ENCODE results near the gene SNAPC3. TPM values are rescaled to one million over a fixed set of nuclear protein-coding genes. Genes with fewer than 3 reads are reported as not detected.

SNAPC3 gene
- total RNA-seq, 1 donor from 2014 or later = 68.7 TPM

DNA sequence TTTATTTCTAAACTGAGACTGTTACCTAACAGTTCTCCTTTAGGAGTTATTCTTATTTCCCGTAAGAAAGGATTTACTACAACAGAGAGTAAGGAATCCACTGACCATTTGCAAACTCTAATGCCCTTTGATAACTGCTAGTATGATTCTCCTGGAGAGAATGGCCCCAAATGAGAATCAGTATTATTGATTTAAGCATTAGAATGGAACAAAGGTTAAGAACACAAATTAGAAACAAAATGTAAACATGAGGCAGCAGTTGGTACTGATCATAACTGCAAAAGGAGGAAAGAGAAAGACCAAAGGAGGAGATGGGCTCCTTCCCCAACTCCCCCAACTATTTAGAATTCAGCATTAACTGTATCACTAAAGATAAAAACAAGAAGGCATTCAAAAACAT is 57.4 kb downstream of the SNAPC3 start:
- no peaks in the 10 kb centered on the region for H3K4me1 ChIP-seq
- no peak overlapping the region for H3K27ac ChIP-seq
- no peaks in the 10 kb centered on the region for H3K9me3 Mint-ChIP-seq
- DNase-seq (ENCODE audit: low spot score) = no peak
- H3K36me3 Mint-ChIP-seq = peaks cover 15% of the 10 kb centered on the region
- H3F3A ChIP-seq (ENCODE audit: low read depth) = peaks cover 30% of the 10 kb centered on the region
- H3K4me3 Mint-ChIP-seq = no peak overlapping the region
- peaks cover 78% of the 10 kb centered on the region for H3K79me2 ChIP-seq (ENCODE audit: low read depth)
- no peaks in the 10 kb centered on the region for H3K4me1 Mint-ChIP-seq
- H3K9me3 ChIP-seq (ENCODE audit: low read depth) = no peaks in the 10 kb centered on the region
- H2AFZ ChIP-seq (replicated peaks) = no peak overlapping the region
- no peak overlapping the region for H3K4me2 ChIP-seq
- H3K36me3 ChIP-seq = peaks cover 41% of the 10 kb centered on the region
- no peaks in the 10 kb centered on the region for H3K27me3 ChIP-seq
- no peaks in the 10 kb centered on the region for H3K27me3 Mint-ChIP-seq (ENCODE audit: insufficient read depth, low read depth)
- H3K27ac Mint-ChIP-seq = no peak overlapping the region
- no peak overlapping the region for H3K4me3 ChIP-seq
- TF ChIP-seq EZH2phosphoT487 (IDR thresholded peaks at IDR 0.05) = no peak
- TF ChIP-seq EZH2 (IDR thresholded peaks at IDR 0.05) = no peak
- TF ChIP-seq, protein P1, sequence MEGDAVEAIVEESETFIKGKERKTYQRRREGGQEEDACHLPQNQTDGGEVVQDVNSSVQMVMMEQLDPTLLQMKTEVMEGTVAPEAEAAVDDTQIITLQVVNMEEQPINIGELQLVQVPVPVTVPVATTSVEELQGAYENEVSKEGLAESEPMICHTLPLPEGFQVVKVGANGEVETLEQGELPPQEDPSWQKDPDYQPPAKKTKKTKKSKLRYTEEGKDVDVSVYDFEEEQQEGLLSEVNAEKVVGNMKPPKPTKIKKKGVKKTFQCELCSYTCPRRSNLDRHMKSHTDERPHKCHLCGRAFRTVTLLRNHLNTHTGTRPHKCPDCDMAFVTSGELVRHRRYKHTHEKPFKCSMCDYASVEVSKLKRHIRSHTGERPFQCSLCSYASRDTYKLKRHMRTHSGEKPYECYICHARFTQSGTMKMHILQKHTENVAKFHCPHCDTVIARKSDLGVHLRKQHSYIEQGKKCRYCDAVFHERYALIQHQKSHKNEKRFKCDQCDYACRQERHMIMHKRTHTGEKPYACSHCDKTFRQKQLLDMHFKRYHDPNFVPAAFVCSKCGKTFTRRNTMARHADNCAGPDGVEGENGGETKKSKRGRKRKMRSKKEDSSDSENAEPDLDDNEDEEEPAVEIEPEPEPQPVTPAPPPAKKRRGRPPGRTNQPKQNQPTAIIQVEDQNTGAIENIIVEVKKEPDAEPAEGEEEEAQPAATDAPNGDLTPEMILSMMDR (IDR thresholded peaks at IDR 0.05) = no peak
- H3K9ac ChIP-seq = no peak overlapping the region
- H4K20me1 ChIP-seq (ENCODE audit: low read depth) = peaks cover 26% of the 10 kb centered on the region

DNA sequence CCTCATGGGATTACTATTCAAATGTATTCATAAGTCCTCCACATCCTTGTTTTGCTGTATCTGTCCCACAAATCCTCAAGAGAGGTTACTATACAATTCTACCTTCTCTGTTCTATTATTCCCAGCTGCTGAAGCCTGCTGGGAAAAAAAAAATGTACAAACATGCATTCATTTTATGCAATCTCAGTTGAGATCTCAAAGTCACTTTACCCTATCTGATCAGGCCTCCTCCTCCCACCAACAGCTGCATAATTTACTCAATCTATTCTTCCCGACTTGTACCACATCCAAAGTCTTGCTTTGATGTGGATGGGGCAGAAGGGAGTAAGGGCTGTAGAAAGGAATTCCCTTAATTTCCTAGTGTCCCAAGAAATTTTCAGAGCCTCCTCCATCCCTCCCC is 59.5 kb downstream of the SNAPC3 start:
- H3K27ac ChIP-seq = no peak overlapping the region
- H3K36me3 Mint-ChIP-seq = peaks cover 24% of the 10 kb centered on the region

DNA sequence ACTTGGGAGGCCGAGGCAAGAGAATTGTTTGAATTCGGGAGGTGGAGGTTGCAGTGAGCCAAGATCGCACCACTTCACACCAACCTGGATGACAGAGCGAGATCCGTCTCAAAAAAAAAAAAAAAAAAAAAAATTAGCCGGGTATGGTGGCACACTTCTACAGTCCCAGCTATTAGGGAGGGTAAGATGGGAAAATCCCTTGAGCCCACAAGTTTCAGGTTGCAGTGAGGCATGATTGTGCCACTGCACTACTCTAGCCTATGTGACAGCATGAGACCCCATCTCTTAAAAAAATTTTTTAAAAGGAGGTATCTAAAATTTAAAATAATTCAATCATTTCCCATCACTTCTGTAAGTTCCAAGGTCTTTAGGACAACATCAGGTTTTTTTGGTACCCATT is 62.1 kb downstream of the SNAPC3 start:
- H3K27me3 Mint-ChIP-seq (ENCODE audit: insufficient read depth, low read depth) = no peaks in the 10 kb centered on the region
- H3F3A ChIP-seq (ENCODE audit: low read depth) = peaks cover 20% of the 10 kb centered on the region
- H3K79me2 ChIP-seq (ENCODE audit: low read depth) = peaks cover 95% of the 10 kb centered on the region
- no peaks in the 10 kb centered on the region for H3K27me3 ChIP-seq
- H3K9ac ChIP-seq = no peak overlapping the region
- no peak overlapping the region for H3K4me3 ChIP-seq
- peaks cover 39% of the 10 kb centered on the region for H3K36me3 ChIP-seq
- peaks cover 30% of the 10 kb centered on the region for H3K36me3 Mint-ChIP-seq
- no peaks in the 10 kb centered on the region for H3K4me1 Mint-ChIP-seq
- TF ChIP-seq, protein P1 (IDR thresholded peaks at IDR 0.05) = no peak
- TF ChIP-seq EZH2 (IDR thresholded peaks at IDR 0.05) = no peak
- H3K9me3 ChIP-seq (ENCODE audit: low read depth) = no peaks in the 10 kb centered on the region
- no peak overlapping the region for H3K27ac Mint-ChIP-seq
- peaks cover 41% of the 10 kb centered on the region for H4K20me1 ChIP-seq (ENCODE audit: low read depth)
- no peak overlapping the region for H3K4me3 Mint-ChIP-seq
- no peak for DNase-seq (ENCODE audit: low spot score)
- no peak overlapping the region for H2AFZ ChIP-seq (replicated peaks)
- no peak overlapping the region for H3K4me2 ChIP-seq
- no peak overlapping the region for H3K27ac ChIP-seq
- no peaks in the 10 kb centered on the region for H3K4me1 ChIP-seq
- peaks cover under 1% of the 10 kb centered on the region for H3K9me3 Mint-ChIP-seq

More for the DNA sequence above, 59.5 kb downstream of the SNAPC3 start:
- Histone ChIP-seq H3K79me2 (ENCODE audit: low read depth) (peaks cover 88% of the 10 kb centered on the region), H4K20me1 (ENCODE audit: low read depth) (peaks cover 30% of the 10 kb centered on the region), H3K4me2 (no peak overlapping the region), H3K4me3 (no peak overlapping the region), H2AFZ (replicated peaks) (no peak overlapping the region), H3K9ac (no peak overlapping the region), H3F3A (ENCODE audit: low read depth) (peaks cover 33% of the 10 kb centered on the region), H3K4me1 (no peaks in the 10 kb centered on the region), H3K9me3 (ENCODE audit: low read depth) (no peaks in the 10 kb centered on the region), H3K36me3 (peaks cover 48% of the 10 kb centered on the region), H3K27me3 (no peaks in the 10 kb centered on the region)
- no peak overlapping the region for H3K27ac Mint-ChIP-seq
- no peaks in the 10 kb centered on the region for H3K9me3 Mint-ChIP-seq
- no peaks in the 10 kb centered on the region for H3K4me1 Mint-ChIP-seq
- no peak for DNase-seq (ENCODE audit: low spot score)
- TF ChIP-seq EZH2phosphoT487 (IDR thresholded peaks at IDR 0.05) = no peak
- TF ChIP-seq, protein P1 (IDR thresholded peaks at IDR 0.05) = no peak
- H3K4me3 Mint-ChIP-seq = no peak overlapping the region
- H3K27me3 Mint-ChIP-seq (ENCODE audit: insufficient read depth, low read depth) = no peaks in the 10 kb centered on the region

Measured in neural progenitor cell (in vitro differentiated cells).